GM21447 (cell line): ENCODE measurements around the gene EMX2.

Source experiments
- ATAC-seq: cut with Tn5 transposase; IDR thresholded peaks from one replicate; pipeline ENCODE4 v1.9.1; 2021; ENCODE audit not compliant: unreplicated experiment

Gene EMX2

GRCh38 chr10:117543225-117544003 lies 868 bp downstream of the EMX2 start:
- ATAC-seq, result no peak

- no peak for ATAC-seq
These were observed 1.6 kb downstream of the EMX2 start for GRCh38 chr10:117544004-117544701.

- ATAC-seq, result no peak
These were observed 2.2 kb downstream of the EMX2 start for GRCh38 chr10:117544711-117545140.

- no peak for ATAC-seq
These were observed 2.8 kb downstream of the EMX2 start for GRCh38 chr10:117545141-117546019.

- ATAC-seq, result no peak
These were observed 3.6 kb downstream of the EMX2 start for GRCh38 chr10:117546020-117546580.

GRCh38 chr10:117546581-117547015 lies 4.1 kb downstream of the EMX2 start:
- ATAC-seq, result no peak

GRCh38 chr10:117547016-117547715 lies 4.6 kb downstream of the EMX2 start:
- no peak for ATAC-seq

GRCh38 chr10:117547716-117548668 lies 5.4 kb downstream of the EMX2 start:
- ATAC-seq, result no peak

- ATAC-seq, result no peak
These were observed 6.6 kb downstream of the EMX2 start for GRCh38 chr10:117549100-117549585.

GRCh38 chr10:117550076-117550475 lies 7.5 kb downstream of the EMX2 start:
- ATAC-seq, result no peak

- ATAC-seq, result no peak
These were observed 8.2 kb downstream of the EMX2 start for GRCh38 chr10:117550599-117551329.

- ATAC-seq, result no peak
These were observed 9.0 kb downstream of the EMX2 start for GRCh38 chr10:117551330-117552155.

- ATAC-seq, result no peak
These were observed 9.6 kb downstream of the EMX2 start for GRCh38 chr10:117552156-117552631.

- no peak for ATAC-seq
These were observed 10.2 kb downstream of the EMX2 start for GRCh38 chr10:117552701-117553141.

GRCh38 chr10:117553142-117553814 lies 10.7 kb downstream of the EMX2 start:
- ATAC-seq, result no peak

- no peak for ATAC-seq
These were observed 11.2 kb downstream of the EMX2 start for GRCh38 chr10:117553815-117554172.

GRCh38 chr10:117554241-117554814 lies 11.8 kb downstream of the EMX2 start:
- ATAC-seq, result no peak
